ENCODE results near the gene DNAH11. TPM values are rescaled to one million over a fixed set of nuclear protein-coding genes. Genes with fewer than 3 reads are reported as not detected.

The DNAH11 gene
- total and polyA plus RNA-seq, 2 of the 4 experiments (the other 2 are of a cell fraction): not detected

GRCh38 chr7:21763818-21764217 lies 221.0 kb downstream of the DNAH11 start:
- Histone ChIP-seq H2BK5ac (ENCODE audit: low read depth, low read length, poor library complexity, severe bottlenecking) (no peak overlapping the region), H3K9me3 (ENCODE audit: control insufficient read depth, insufficient read depth, low read length) (no peaks in the 10 kb centered on the region), H2AFZ (replicated peaks; ENCODE audit: low read length, poor library complexity) (no peak overlapping the region), H2BK120ac (ENCODE audit: low read depth, low read length) (no peak overlapping the region), H3K36me3 (ENCODE audit: control insufficient read depth, insufficient read depth, low read length) (no peaks in the 10 kb centered on the region), H3K4me2 (ENCODE audit: low read depth, low read length) (no peak overlapping the region), H2BK20ac (ENCODE audit: low read depth, low read length) (no peak overlapping the region), H3K14ac (replicated peaks; ENCODE audit: low read depth, low read length) (no peak overlapping the region), H3K27me3 (ENCODE audit: control insufficient read depth, insufficient read depth, low read length) (no peaks in the 10 kb centered on the region), H4K5ac (ENCODE audit: low read depth, low read length) (no peak overlapping the region), H3K4me3 (ENCODE audit: insufficient read depth, low read depth, low read length) (no peak overlapping the region), H3K23ac (ENCODE audit: low read depth, low read length) (no peak overlapping the region), H3K4me1 (ENCODE audit: control insufficient read depth, insufficient read depth, low read length) (no peaks in the 10 kb centered on the region), H3K9ac (ENCODE audit: low read depth, low read length) (no peak overlapping the region), H2BK15ac (ENCODE audit: low read depth, low read length) (no peak overlapping the region), H3K79me1 (ENCODE audit: low read depth in 1 of 2, low read length in 2 of 2) (no peaks in the 10 kb centered on the region), H2AK9ac (replicated peaks; ENCODE audit: low read depth, low read length, poor library complexity) (no peak overlapping the region), H4K91ac (ENCODE audit: insufficient read depth, low read depth, low read length) (no peak overlapping the region), H4K20me1 (ENCODE audit: insufficient read depth, low read length) (no peaks in the 10 kb centered on the region), H3K4ac (ENCODE audit: low read depth, low read length) (no peak overlapping the region), H4K8ac (ENCODE audit: low read depth in 2 of 2, low read length in 2 of 2) (no peak overlapping the region), H3K18ac (ENCODE audit: low read depth, low read length) (no peak overlapping the region), H3K27ac (ENCODE audit: insufficient read depth, low read length) (no peak overlapping the region), H2AK5ac (ENCODE audit: low read depth, low read length) (no peak overlapping the region), H3K56ac (ENCODE audit: extremely low read depth, insufficient read depth, low read length) (no peak overlapping the region), H3K9me1 (ENCODE audit: insufficient read depth, low read length) (no peaks in the 10 kb centered on the region)
- intact Hi-C loops (cut with micrococcal nuclease) (no loop called here), dilution Hi-C loops (cut with HindIII; ENCODE audit: low sequenced_read_pairs, unreplicated experiment) (no loop called here), in situ Hi-C loops (cut with MboI; ENCODE audit: low sequenced_read_pairs) (no loop called here)
- ATAC-seq (ENCODE audit: low read depth) (no peak), DNase-seq (no peak)
- WGBS, 2 experiments (ENCODE audit: extremely low coverage in 2 of 2, insufficient read length in 1 of 2): no CpG with 5 or more reads among the region's 4 CpGs
- TF ChIP-seq NFE2L2 (IDR thresholded peaks at IDR 0.05; ENCODE audit: low read depth, low read length) (no peak), CEBPB (IDR thresholded peaks at IDR 0.05; ENCODE audit: low read depth, low read length) (no peak), MXI1 (IDR thresholded peaks at IDR 0.05; ENCODE audit: borderline replicate concordance, low read depth, low read length) (no peak), RAD21 (IDR thresholded peaks at IDR 0.05; ENCODE audit: low read length) (no peak), RCOR1 (IDR thresholded peaks at IDR 0.05; ENCODE audit: insufficient replicate concordance, low read length) (no peak), POLR2A (IDR thresholded peaks at IDR 0.05; ENCODE audit: low read depth, low read length) (no peak), MAZ (IDR thresholded peaks at IDR 0.05; ENCODE audit: borderline replicate concordance, low read depth, low read length) (no peak), USF2 (IDR thresholded peaks at IDR 0.05; ENCODE audit: low read depth, low read length) (no peak), CTCF (conservative IDR thresholded peaks at IDR 0.05; ENCODE audit: low read depth, low read length) (no peak), SMC3 (IDR thresholded peaks at IDR 0.05; ENCODE audit: low read depth, low read length) (no peak), MAFK (IDR thresholded peaks at IDR 0.05; ENCODE audit: low read depth, low read length) (no peak), RFX5 (IDR thresholded peaks at IDR 0.05; ENCODE audit: low read depth, low read length) (no peak)
- ChIA-PET CTCF (no interaction called here), POLR2A (ENCODE audit: unreplicated experiment) (no interaction called here)
- BruUV-seq (replicated peaks): no TSS peak

Data from IMR-90 (cell line).